ENCODE data around the gene NELFB. TPM values are rescaled to one million over a fixed set of nuclear protein-coding genes. Genes with fewer than 3 reads are reported as not detected.
A peak's percentile ranks its signal among the peaks of the same experiment; 100 is the strongest.

The NELFB gene
- polyA plus RNA-seq, 1 donor (not counting 4 experiments of a cell fraction or from before 2014, with no cell fraction given): 25.1 TPM

DNA sequence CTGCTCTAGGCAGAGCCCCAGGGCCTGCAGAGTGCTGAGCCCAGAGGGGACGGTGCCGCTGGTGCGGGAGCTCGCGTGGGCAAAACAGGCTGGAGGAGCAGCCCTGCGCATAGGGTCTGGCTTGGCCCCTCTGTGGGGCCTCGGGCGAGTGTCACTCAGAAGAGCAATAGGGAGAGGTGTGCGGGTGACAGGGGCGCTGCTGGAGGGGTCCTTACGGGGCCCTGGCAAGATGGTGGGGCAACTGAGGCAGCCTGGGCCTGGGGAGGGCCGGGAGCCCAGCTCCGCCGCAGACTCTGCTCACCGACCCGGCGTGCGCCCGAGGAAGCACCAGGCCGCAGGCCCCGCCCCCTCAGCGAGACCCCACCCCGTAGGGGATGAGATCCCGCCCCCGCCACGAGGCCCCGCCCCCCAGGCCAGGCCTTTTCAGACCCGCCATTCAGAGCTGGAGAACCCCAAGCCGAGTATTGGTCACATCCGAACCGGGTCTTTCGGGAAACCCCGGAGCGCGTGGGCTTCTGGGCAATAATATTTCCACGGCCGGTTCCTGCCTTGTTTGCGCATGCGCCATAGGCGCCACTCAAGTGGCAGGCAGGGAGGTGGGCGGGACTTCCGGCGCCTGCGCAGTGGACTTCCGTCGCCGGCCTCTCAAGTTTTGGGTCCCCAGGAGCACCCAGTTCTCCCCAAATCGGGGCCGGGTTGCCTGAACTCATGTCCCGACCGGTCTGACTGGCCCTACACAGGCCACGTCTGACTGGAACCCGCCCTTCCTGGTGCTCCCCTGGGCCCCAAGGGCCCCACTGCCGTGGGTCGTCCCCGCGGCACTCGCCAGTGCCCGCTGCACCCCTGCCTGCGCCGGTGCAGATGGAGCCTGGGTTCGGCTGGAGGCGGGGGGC is 31.8 kb upstream of the NELFB start:
- Histone ChIP-seq H3K4me1 (ENCODE audit: control insufficient read depth, extremely low read depth, insufficient read depth, low read length) (peaks cover 44% of the 10 kb centered on the region), H3K4me2 (ENCODE audit: control insufficient read depth, extremely low read depth, insufficient read depth, low read depth, low read length) (peak overlapping the region; percentile 91), H3K27ac (ENCODE audit: control insufficient read depth, insufficient read depth, low read length) (peak overlapping the region; percentile 75), H3K36me3 (ENCODE audit: control insufficient read depth in 2 of 2, extremely low read depth in 1 of 2, insufficient read depth in 2 of 2, low read length in 2 of 2) (no peaks in the 10 kb centered on the region), H2AFZ (ENCODE audit: control insufficient read depth, low read length) (peak overlapping the region; percentile 75), H3K9me1 (ENCODE audit: control insufficient read depth, extremely low read depth, insufficient read depth, low read length) (no peaks in the 10 kb centered on the region), H4K20me1 (ENCODE audit: control insufficient read depth, extremely low read depth, insufficient read depth, low read length) (no peaks in the 10 kb centered on the region), H3K9ac (ENCODE audit: control insufficient read depth, extremely low read depth, insufficient read depth, low read length) (peak overlapping the region; percentile 80), H3K27me3 (ENCODE audit: control insufficient read depth, extremely low read depth, insufficient read depth, low read length) (no peaks in the 10 kb centered on the region), H3K4me3 (ENCODE audit: control insufficient read depth in 2 of 3, extremely low read depth in 1 of 3, insufficient read depth in 2 of 3, low read depth in 1 of 3, low read length in 3 of 3) (peak overlapping the region; percentile 64 to 81 (median 71)), H3K9me3 (ENCODE audit: control insufficient read depth, low read depth, low read length) (no peaks in the 10 kb centered on the region), H3K79me2 (ENCODE audit: control insufficient read depth, insufficient read depth, low read length) (no peaks in the 10 kb centered on the region)
- dilution Hi-C loops (cut with MboI; ENCODE audit: extremely low pct_ligation_motif_present, low sequenced_read_pairs): no loop called here
- TF ChIP-seq, protein P1, sequence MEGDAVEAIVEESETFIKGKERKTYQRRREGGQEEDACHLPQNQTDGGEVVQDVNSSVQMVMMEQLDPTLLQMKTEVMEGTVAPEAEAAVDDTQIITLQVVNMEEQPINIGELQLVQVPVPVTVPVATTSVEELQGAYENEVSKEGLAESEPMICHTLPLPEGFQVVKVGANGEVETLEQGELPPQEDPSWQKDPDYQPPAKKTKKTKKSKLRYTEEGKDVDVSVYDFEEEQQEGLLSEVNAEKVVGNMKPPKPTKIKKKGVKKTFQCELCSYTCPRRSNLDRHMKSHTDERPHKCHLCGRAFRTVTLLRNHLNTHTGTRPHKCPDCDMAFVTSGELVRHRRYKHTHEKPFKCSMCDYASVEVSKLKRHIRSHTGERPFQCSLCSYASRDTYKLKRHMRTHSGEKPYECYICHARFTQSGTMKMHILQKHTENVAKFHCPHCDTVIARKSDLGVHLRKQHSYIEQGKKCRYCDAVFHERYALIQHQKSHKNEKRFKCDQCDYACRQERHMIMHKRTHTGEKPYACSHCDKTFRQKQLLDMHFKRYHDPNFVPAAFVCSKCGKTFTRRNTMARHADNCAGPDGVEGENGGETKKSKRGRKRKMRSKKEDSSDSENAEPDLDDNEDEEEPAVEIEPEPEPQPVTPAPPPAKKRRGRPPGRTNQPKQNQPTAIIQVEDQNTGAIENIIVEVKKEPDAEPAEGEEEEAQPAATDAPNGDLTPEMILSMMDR (optimal IDR thresholded peaks at IDR 0.05 in 1 of 3, IDR thresholded peaks at IDR 0.05 in 1 of 3, conservative IDR thresholded peaks at IDR 0.05 in 1 of 3; ENCODE audit: extremely low read depth in 1 of 3, insufficient read depth in 2 of 3, low read length in 3 of 3): no peak
- no peak for TF ChIP-seq EZH2 (IDR thresholded peaks at IDR 0.05; ENCODE audit: low read length)
- DNase-seq (ENCODE audit: low read depth, low spot score): peak; percentile 95
- FAIRE-seq: peak; percentile 73

DNA sequence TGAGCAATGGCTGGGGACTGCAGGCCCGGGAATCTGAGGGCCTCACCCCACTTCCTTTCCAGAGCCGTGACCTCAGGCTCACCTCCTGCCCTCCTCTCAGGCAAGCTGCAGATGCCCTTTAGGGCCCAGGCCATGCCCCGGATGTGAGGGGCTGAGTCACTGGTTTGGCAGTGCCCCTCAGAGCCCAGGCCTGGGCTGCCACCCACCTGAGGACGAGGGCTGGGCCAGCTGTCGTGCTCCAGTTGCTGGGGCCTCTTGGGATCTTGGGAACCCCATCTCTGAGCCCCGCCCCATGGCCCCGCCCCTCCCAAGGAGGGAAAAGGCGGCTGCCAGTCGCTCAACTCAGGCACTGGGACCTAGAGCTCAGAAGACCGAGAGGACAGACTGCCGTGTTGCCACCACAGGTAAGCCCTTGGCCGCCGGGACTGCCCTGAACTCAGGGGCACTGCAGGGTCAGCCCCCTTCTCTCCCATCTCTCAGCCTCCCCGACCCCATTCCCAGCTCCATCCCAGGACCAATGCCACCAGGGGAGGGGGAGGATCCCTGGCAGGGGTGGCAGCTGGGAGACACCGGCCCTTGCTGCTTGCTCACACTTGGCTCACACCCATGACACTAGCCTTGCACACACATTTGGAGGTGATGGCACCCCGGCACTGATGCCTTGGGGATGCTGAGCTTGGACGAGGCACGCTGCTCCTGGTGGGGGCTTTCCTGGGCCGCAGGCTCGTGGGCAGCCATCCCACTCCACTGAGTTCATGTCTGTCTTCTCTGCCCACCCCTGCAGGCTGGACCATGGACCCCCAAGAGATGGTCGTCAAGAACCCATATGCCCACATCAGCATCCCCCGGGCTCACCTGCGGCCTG is 30.1 kb upstream of the NELFB start, which contains the start of gene CYSRT1:
TSS of gene CYSRT1 (plus strand) at position 345 of the 865 bp plus-strand sequence. CDS start at position 793, 448 bp downstream.
- DNase-seq (ENCODE audit: low read depth, low spot score) (no peak), FAIRE-seq (no peak)
- H3K36me3 ChIP-seq (ENCODE audit: control insufficient read depth in 2 of 2, extremely low read depth in 1 of 2, insufficient read depth in 2 of 2, low read length in 2 of 2): no peaks in the 10 kb centered on the region
- H3K79me2 ChIP-seq (ENCODE audit: control insufficient read depth, insufficient read depth, low read length): no peaks in the 10 kb centered on the region
- H4K20me1 ChIP-seq (ENCODE audit: control insufficient read depth, extremely low read depth, insufficient read depth, low read length): no peaks in the 10 kb centered on the region
- peaks cover 3% of the 10 kb centered on the region for H3K27me3 ChIP-seq (ENCODE audit: control insufficient read depth, extremely low read depth, insufficient read depth, low read length)
- peak within 1 kb of the TSS; percentile 91 for H3K4me2 ChIP-seq (ENCODE audit: control insufficient read depth, extremely low read depth, insufficient read depth, low read depth, low read length)
- H3K9me1 ChIP-seq (ENCODE audit: control insufficient read depth, extremely low read depth, insufficient read depth, low read length): no peaks in the 10 kb centered on the region
- no peaks in the 10 kb centered on the region for H3K9me3 ChIP-seq (ENCODE audit: control insufficient read depth, low read depth, low read length)
- H3K4me3 ChIP-seq (ENCODE audit: control insufficient read depth in 2 of 3, extremely low read depth in 1 of 3, insufficient read depth in 2 of 3, low read depth in 1 of 3, low read length in 3 of 3): peak within 1 kb of the TSS; percentile 64 to 81 (median 71)
- H3K9ac ChIP-seq (ENCODE audit: control insufficient read depth, extremely low read depth, insufficient read depth, low read length): peak within 1 kb of the TSS; percentile 80
- dilution Hi-C loops (cut with MboI; ENCODE audit: extremely low pct_ligation_motif_present, low sequenced_read_pairs): no loop called here
- peak within 1 kb of the TSS; percentile 75 for H3K27ac ChIP-seq (ENCODE audit: control insufficient read depth, insufficient read depth, low read length)
- TF ChIP-seq, protein P1 (optimal IDR thresholded peaks at IDR 0.05 in 1 of 3, IDR thresholded peaks at IDR 0.05 in 1 of 3, conservative IDR thresholded peaks at IDR 0.05 in 1 of 3; ENCODE audit: extremely low read depth in 1 of 3, insufficient read depth in 2 of 3, low read length in 3 of 3): no peak
- TF ChIP-seq EZH2 (IDR thresholded peaks at IDR 0.05; ENCODE audit: low read length): no peak
- peaks cover 40% of the 10 kb centered on the region for H3K4me1 ChIP-seq (ENCODE audit: control insufficient read depth, extremely low read depth, insufficient read depth, low read length)
- H2AFZ ChIP-seq (ENCODE audit: control insufficient read depth, low read length): peak within 1 kb of the TSS; percentile 30
